CD4-positive, alpha-beta T cell treated with Interleukin-21 for 1 hour (primary cell): ENCODE results near the gene TRIM64.
"Not testable (repeated sequence)": the region's sequence is repeated elsewhere in the genome, so short reads cannot be mapped to it uniquely, and the experiment has no call there.

ENCODE experiments used
- DNase-seq: peaks from one replicate; pipeline ENCODE4 v3.0.0-alpha.2; 2020

TRIM64 gene, protein sequence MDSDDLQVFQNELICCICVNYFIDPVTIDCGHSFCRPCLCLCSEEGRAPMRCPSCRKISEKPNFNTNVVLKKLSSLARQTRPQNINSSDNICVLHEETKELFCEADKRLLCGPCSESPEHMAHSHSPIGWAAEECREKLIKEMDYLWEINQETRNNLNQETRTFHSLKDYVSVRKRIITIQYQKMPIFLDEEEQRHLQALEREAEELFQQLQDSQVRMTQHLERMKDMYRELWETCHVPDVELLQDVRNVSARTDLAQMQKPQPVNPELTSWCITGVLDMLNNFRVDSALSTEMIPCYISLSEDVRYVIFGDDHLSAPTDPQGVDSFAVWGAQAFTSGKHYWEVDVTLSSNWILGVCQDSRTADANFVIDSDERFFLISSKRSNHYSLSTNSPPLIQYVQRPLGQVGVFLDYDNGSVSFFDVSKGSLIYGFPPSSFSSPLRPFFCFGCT

GRCh38 chr11:89965737-89966136, at the start of gene TRIM64:
TRIM64 (plus strand) TSS chr11:89966037; CDS start chr11:89968504, 2,467 bp downstream.
- not testable (repeated sequence) for DNase-seq

DNA sequence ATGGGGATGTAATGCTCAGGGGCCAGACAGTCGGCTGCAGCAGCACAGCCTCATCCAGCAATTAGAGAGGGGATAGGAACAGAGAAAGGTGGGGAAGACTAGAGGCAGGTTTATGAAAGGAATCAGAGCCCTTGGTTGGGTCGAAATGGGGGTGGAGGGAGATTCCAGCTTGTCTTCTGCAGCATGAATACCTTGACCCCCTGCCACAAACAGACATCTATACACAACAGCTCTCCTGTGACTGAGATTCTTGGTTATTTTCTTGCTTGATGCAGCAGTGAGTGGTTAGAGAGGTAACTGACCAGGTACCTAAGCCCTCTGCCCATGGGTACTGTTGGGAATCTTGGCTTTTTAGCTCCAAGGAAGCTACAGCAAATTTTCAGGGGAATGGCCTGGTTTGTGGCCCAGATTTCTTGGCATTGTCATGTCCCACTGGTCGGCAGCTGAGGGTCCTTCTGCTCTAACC, 43.6 kb upstream of the TRIM64 start, which contains the start of gene TRIM49D1:
TSS of gene TRIM49D1 (minus strand) at position 51 of the 466 bp plus-strand sequence. CDS start 4,535 bp downstream, outside the sequence.
- DNase-seq: no peak

GRCh38 chr11:89923764-89924163, 42.1 kb upstream of the TRIM64 start, which contains the start of gene TRIM49D2:
TRIM49D2 (plus strand) TSS chr11:89924064; CDS start chr11:89926762, 2,698 bp downstream.
- not testable (repeated sequence) for DNase-seq

DNA sequence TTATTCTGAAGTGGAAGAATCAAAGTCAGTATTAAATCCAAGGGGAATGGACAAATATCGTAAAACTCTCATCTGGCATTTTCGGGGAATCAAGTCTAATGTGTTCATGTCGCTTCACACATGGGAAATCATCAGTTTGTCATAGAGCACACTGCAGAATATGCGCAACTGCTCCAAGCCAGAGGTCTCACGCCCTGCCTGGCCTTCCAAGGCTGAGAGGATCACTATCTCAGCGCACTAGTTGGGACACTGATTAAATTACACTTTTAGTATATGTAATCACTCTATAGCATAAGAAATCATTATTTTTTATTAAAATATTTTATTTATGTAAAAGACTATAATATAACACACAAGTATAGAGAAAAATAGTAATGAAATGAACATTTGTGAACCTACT, 5.0 kb upstream of the TRIM64 start:
- DNase-seq: not testable (repeated sequence)
